ENCODE data around the gene A1CF.
"Not testable (repeated sequence)": the region's sequence is repeated elsewhere in the genome, so short reads cannot be mapped to it uniquely, and the experiment has no call there.

Gene A1CF

GRCh38 chr10:50788951-50789945 lies 96.2 kb downstream of the A1CF start:
- DNase-seq (ENCODE audit: low read depth) = no peak

- not testable (repeated sequence) for DNase-seq (ENCODE audit: low read depth)
Measured at GRCh38 chr10:50787962-50788361, 97.5 kb downstream of the A1CF start.

- DNase-seq (ENCODE audit: low read depth) = not testable (repeated sequence)
Measured at GRCh38 chr10:50782017-50782416, 103.4 kb downstream of the A1CF start.

- not testable (repeated sequence) for DNase-seq (ENCODE audit: low read depth)
Measured at GRCh38 chr10:50780036-50780435, 105.4 kb downstream of the A1CF start.

- DNase-seq (ENCODE audit: low read depth) = not testable (repeated sequence)
Measured at GRCh38 chr10:50774868-50775267, 110.6 kb downstream of the A1CF start.

- not testable (repeated sequence) for DNase-seq (ENCODE audit: low read depth)
Measured at GRCh38 chr10:50772042-50772441, 113.4 kb downstream of the A1CF start.

- DNase-seq (ENCODE audit: low read depth) = not testable (repeated sequence)
Measured at GRCh38 chr10:50766774-50767513, 118.5 kb downstream of the A1CF start.

Data from activated T-cell treated with anti-CD3 and anti-CD28 coated beads for 1 hour (primary cell).